ENCODE measurements around the gene MBNL1. TPM values are rescaled to one million over a fixed set of nuclear protein-coding genes. Genes with fewer than 3 reads are reported as not detected.

Gene MBNL1
- total RNA-seq, 1 donor from 2014 or later = 69.4 TPM

DNA sequence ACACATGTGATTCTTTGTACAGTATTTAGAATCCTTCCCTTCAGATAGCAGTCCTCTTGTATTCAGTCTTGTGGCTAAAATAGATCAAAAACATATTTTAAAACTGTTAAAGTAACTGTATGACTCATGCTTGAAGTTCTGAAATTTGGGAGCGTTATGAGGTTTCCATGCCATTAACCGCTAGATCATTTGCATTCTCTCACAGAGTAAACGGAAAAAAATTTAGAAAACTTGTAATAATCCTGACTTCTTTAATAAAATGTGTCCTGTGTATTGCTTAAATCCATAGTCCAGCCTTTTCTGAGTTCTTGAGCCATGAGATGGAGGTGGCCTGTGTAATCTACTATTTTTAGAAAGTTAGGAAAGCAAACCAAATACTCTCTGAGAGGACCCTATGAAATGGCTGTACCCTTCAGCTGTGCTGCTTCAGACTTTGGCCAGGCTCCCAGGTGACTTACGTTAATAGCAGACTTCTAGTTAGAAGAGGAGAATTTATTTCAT lies 33.8 kb downstream of the MBNL1 start:
- no peaks in the 10 kb centered on the region for H3K9me3 Mint-ChIP-seq
- H3K4me1 Mint-ChIP-seq (ENCODE audit: unreplicated experiment) = peaks cover 41% of the 10 kb centered on the region
- no peak overlapping the region for H3K27ac Mint-ChIP-seq
- H3K36me3 Mint-ChIP-seq = peaks cover 16% of the 10 kb centered on the region
- no peaks in the 10 kb centered on the region for H3K27me3 Mint-ChIP-seq
- H3K4me3 Mint-ChIP-seq = peak overlapping the region; percentile 46
- no peak for DNase-seq (ENCODE audit: extremely low spot score, unreplicated experiment)
- TF ChIP-seq, protein P1, sequence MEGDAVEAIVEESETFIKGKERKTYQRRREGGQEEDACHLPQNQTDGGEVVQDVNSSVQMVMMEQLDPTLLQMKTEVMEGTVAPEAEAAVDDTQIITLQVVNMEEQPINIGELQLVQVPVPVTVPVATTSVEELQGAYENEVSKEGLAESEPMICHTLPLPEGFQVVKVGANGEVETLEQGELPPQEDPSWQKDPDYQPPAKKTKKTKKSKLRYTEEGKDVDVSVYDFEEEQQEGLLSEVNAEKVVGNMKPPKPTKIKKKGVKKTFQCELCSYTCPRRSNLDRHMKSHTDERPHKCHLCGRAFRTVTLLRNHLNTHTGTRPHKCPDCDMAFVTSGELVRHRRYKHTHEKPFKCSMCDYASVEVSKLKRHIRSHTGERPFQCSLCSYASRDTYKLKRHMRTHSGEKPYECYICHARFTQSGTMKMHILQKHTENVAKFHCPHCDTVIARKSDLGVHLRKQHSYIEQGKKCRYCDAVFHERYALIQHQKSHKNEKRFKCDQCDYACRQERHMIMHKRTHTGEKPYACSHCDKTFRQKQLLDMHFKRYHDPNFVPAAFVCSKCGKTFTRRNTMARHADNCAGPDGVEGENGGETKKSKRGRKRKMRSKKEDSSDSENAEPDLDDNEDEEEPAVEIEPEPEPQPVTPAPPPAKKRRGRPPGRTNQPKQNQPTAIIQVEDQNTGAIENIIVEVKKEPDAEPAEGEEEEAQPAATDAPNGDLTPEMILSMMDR (conservative IDR thresholded peaks at IDR 0.05) = no peak

DNA sequence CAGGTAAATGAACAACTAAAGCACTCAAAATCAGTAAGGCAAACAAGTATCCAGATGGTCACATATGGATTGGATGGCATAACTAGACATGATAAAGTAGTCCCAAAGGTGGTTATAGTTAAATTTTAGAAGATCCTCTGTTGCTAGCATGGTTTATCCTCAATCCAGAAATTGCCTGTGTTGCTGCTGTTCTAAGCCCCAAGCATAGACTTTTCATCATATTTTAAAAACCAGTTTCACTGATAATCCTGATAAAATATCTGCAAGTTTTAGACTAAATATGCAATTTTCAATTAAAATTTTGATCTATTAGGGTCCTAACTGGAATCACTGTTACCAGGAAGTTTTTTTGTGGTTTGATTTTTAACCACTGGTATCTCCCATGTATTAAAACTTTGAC lies 35.4 kb downstream of the MBNL1 start:
- Mint-ChIP-seq H3K36me3 (peaks cover 16% of the 10 kb centered on the region), H3K4me3 (no peak overlapping the region), H3K27ac (no peak overlapping the region), H3K9me3 (no peaks in the 10 kb centered on the region), H3K27me3 (no peaks in the 10 kb centered on the region), H3K4me1 (ENCODE audit: unreplicated experiment) (peaks cover 39% of the 10 kb centered on the region)
- DNase-seq (ENCODE audit: extremely low spot score, unreplicated experiment) = no peak
- TF ChIP-seq, protein P1 (conservative IDR thresholded peaks at IDR 0.05) = no peak

DNA sequence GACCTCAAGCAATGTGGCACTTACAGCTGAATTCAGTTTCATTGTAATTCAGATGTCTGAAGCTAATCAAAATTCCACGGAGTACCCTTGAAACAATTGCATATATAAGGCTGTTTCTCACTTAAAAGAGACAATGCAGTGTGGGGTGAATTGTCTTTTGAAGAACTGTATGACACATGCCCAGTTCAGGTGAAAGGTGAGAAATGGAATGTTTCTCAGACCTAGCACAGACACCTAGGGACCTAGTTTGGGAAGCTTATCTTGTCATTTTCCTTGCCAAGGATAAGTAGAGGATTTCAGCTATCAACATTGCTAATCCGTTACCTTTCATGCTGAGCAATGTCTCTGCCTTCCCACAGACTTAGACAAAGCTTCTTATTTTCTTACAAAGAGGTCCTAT lies 36.3 kb downstream of the MBNL1 start:
- no peak overlapping the region for H3K27ac Mint-ChIP-seq
- DNase-seq (ENCODE audit: extremely low spot score, unreplicated experiment) = no peak
- H3K27me3 Mint-ChIP-seq = no peaks in the 10 kb centered on the region
- peaks cover 30% of the 10 kb centered on the region for H3K4me1 Mint-ChIP-seq (ENCODE audit: unreplicated experiment)
- no peak overlapping the region for H3K4me3 Mint-ChIP-seq
- H3K36me3 Mint-ChIP-seq = peaks cover 9% of the 10 kb centered on the region
- no peaks in the 10 kb centered on the region for H3K9me3 Mint-ChIP-seq
- TF ChIP-seq, protein P1 (conservative IDR thresholded peaks at IDR 0.05) = no peak

DNA sequence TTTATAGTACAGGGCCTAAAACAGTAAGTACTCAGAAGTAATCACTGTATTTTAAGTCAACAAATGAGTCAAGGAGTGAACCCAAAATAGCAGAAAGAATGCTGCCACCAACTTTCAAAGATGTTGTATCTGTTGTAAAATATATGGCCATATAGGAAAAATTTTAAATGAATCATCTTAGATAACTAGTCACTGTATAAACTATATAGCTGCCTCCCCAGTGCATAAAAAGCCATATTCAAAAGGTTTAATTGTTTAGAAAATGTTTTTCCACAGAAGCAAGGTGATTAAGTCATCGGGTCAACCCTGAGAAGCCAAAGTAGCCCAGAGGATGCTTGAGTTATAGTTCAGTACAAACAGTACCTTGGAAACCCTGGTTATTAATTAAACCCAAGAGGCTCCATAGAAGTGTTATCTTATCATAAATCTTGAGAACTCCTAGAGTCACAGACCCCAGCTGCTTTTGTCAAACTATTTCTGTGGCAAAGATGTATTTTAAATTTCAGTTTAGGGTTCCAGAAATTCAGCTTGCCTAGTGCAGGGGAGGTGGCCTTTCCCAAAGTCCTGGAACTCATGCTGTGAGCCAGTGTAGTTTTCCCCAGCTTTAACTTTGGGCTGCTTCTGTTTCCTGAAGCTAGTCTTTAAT lies 39.2 kb downstream of the MBNL1 start:
- H3K4me1 Mint-ChIP-seq (ENCODE audit: unreplicated experiment) = peaks cover 24% of the 10 kb centered on the region
- TF ChIP-seq, protein P1 (conservative IDR thresholded peaks at IDR 0.05) = no peak
- H3K36me3 Mint-ChIP-seq = peaks cover 5% of the 10 kb centered on the region
- no peak overlapping the region for H3K27ac Mint-ChIP-seq
- no peaks in the 10 kb centered on the region for H3K9me3 Mint-ChIP-seq
- DNase-seq (ENCODE audit: extremely low spot score, unreplicated experiment) = no peak
- H3K4me3 Mint-ChIP-seq = no peak overlapping the region
- no peaks in the 10 kb centered on the region for H3K27me3 Mint-ChIP-seq

DNA sequence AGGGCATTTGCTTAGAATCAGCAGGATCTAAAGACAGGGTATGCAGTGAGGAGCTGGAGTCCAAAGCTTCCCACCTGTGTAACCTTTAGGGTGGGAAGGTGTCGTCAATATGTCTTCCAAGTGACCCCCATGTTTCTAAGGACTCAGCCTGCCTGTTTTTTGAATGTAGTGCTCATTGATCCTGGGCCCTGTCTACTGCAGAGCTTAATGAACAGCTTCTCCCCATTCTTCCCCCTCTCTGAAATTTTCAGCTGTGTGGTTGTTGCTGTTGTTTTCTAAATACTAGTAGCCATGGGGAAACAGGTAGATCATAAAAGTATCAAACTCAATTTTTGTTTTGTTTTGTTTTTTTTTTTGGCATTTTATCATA lies 39.7 kb downstream of the MBNL1 start:
- Mint-ChIP-seq H3K36me3 (peaks cover 5% of the 10 kb centered on the region), H3K27ac (no peak overlapping the region), H3K9me3 (no peaks in the 10 kb centered on the region), H3K27me3 (no peaks in the 10 kb centered on the region), H3K4me3 (no peak overlapping the region), H3K4me1 (ENCODE audit: unreplicated experiment) (peaks cover 24% of the 10 kb centered on the region)
- TF ChIP-seq, protein P1 (conservative IDR thresholded peaks at IDR 0.05) = no peak
- DNase-seq (ENCODE audit: extremely low spot score, unreplicated experiment) = no peak

All from type B pancreatic cell (in vitro differentiated cells).